CD4-positive, alpha-beta memory T cell (primary cell): Measurements from ENCODE around the gene PCSK4. TPM values are rescaled to one million over a fixed set of nuclear protein-coding genes. Genes with fewer than 3 reads are reported as not detected.
A peak's percentile ranks its signal among the peaks of the same experiment; 100 is the strongest.
"Not testable (repeated sequence)": the region's sequence is repeated elsewhere in the genome, so short reads cannot be mapped to it uniquely, and the experiment has no call there.

ENCODE experiments used
- CTCF ChIA-PET: fragments of 350-600 bp; sonication (Branson Sonifier 250); formaldehyde crosslinking; loops from one replicate; lab custom pipeline; 2021; ENCODE audit warnings: inconsistent platforms; ENCODE audit not compliant: partially characterized antibody; lab: Charles Lee
- POLR2A ChIA-PET: fragments of 350-600 bp; sonication (Branson Sonifier 250); formaldehyde crosslinking; loops from one replicate; lab custom pipeline; 2021; ENCODE audit not compliant: partially characterized antibody; lab: Charles Lee
- DNase-seq, 5 donors: peaks; one replicate each; pipeline versions ENCODE4 v3.0.0 to v3.0.0-alpha.2; 2020 to 2022; ENCODE audit warnings: mixed read lengths in 1 of 5
- H3K27ac ChIP-seq: one replicate; pipeline ENCODE4 v1.7.0; 2013; ENCODE audit warnings: low read depth, low read length
- H3K27me3 ChIP-seq: 2 replicates; pipeline ENCODE4 v1.7.0; 2013; ENCODE audit warnings: mild to moderate bottlenecking, low read length, moderate library complexity; ENCODE audit not compliant: insufficient read depth
- H3K36me3 ChIP-seq: 2 replicates; pipeline ENCODE4 v1.7.0; 2013; ENCODE audit warnings: mild to moderate bottlenecking, low read length, moderate library complexity; ENCODE audit not compliant: insufficient read depth
- H3K4me1 ChIP-seq: 2 replicates; pipeline ENCODE4 v1.7.0; 2013; ENCODE audit warnings: mild to moderate bottlenecking, low read length, moderate library complexity; ENCODE audit not compliant: insufficient read depth
- H3K4me3 ChIP-seq, 2 donors: one replicate each; pipeline ENCODE4 v1.7.0; 2013; ENCODE audit warnings: low read length in 2 of 2, mild to moderate bottlenecking in 1 of 2
- H3K9me3 ChIP-seq, 2 donors: one replicate each; pipeline ENCODE4 v1.7.0; 2013; ENCODE audit warnings: low read length in 2 of 2, control low read depth in 1 of 2; ENCODE audit not compliant: control insufficient read depth in 1 of 2
- H3K27ac Mint-ChIP-seq, 7 donors: one replicate each; pipeline ENCODE4 v1.8.0; 2020 to 2021; ENCODE audit warnings: mixed read lengths in 7 of 7, mild to moderate bottlenecking in 6 of 7, inconsistent platforms in 3 of 7, moderate library complexity in 3 of 7
- H3K27me3 Mint-ChIP-seq, 2 donors: one replicate each; pipeline ENCODE4 v1.8.0; 2020 to 2021; ENCODE audit warnings: mixed read lengths in 2 of 2
- H3K36me3 Mint-ChIP-seq, 2 donors: one replicate each; pipeline ENCODE4 v1.8.0; 2020 to 2021; ENCODE audit warnings: mixed read lengths in 2 of 2, inconsistent platforms in 1 of 2, mild to moderate bottlenecking in 1 of 2
- H3K4me1 Mint-ChIP-seq, 4 donors: one replicate each; pipeline ENCODE4 v1.8.0; 2020 to 2021; ENCODE audit warnings: mixed read lengths in 4 of 4, mild to moderate bottlenecking in 1 of 4
- H3K4me3 Mint-ChIP-seq, 8 donors: one replicate each; pipeline ENCODE4 v1.8.0; 2020 to 2021; ENCODE audit warnings: mixed read lengths in 8 of 8, mild to moderate bottlenecking in 7 of 8, moderate library complexity in 6 of 8, inconsistent platforms in 3 of 8
- H3K9me3 Mint-ChIP-seq, 8 donors: one replicate each; pipeline ENCODE4 v1.8.0; 2020 to 2021; ENCODE audit warnings: mixed read lengths in 8 of 8, mild to moderate bottlenecking in 5 of 8, inconsistent platforms in 3 of 8, moderate library complexity in 1 of 8
- intact Hi-C: fragments of 100-400 bp; cut with micrococcal nuclease; formaldehyde crosslinking; loops from one replicate; pipeline ENCODE4 v1.15.1; 2023
- polyA plus RNA-seq, 2 donors: library from polyadenylated mRNA; unstranded; fragments of 300-500 nt; fragmentation: Illumina TruSeq; gene quantifications; one replicate each; pipeline ENCODE4 v1.2.3, GENCODE V29; 2021
- total RNA-seq, 2 experiments: library from RNA; stranded (reverse); gene quantifications; one replicate each; pipeline ENCODE4 v1.2.3, GENCODE V29; 2021

PCSK4 gene
- total and polyA plus RNA-seq, 4 experiments from 2014 or later = 3.1 to 3.7 TPM; not detected in 2

GRCh38 chr19:1522061-1522460, 31.9 kb upstream of the PCSK4 start:
- POLR2A ChIA-PET = no interaction called here
- Mint-ChIP-seq H3K4me3 (peak overlapping the region in 1 of 8 donors; percentile 31), H3K27me3 (peaks cover 19 to 23% of the 10 kb centered on the region in 2 donors), H3K36me3 (no peaks in the 10 kb centered on the region), H3K4me1 (peaks cover 0 to 9% (median 6%) of the 10 kb centered on the region in 4 donors), H3K27ac (no peak overlapping the region), H3K9me3 (peaks cover 0 to 3% (median 0%) of the 10 kb centered on the region in 8 donors)
- no peaks in the 10 kb centered on the region for H3K36me3 ChIP-seq
- CTCF ChIA-PET = no interaction called here
- no peak overlapping the region for H3K4me3 ChIP-seq
- peaks cover 10% of the 10 kb centered on the region for H3K27me3 ChIP-seq
- H3K27ac ChIP-seq = no peak overlapping the region
- intact Hi-C loops = no loop called here
- no peaks in the 10 kb centered on the region for H3K9me3 ChIP-seq
- DNase-seq = no peak
- H3K4me1 ChIP-seq = no peaks in the 10 kb centered on the region

GRCh38 chr19:1521636-1522035, 31.5 kb upstream of the PCSK4 start:
- H3K36me3 ChIP-seq = no peaks in the 10 kb centered on the region
- ChIA-PET POLR2A (no interaction called here), CTCF (no interaction called here)
- no peaks in the 10 kb centered on the region for H3K36me3 Mint-ChIP-seq
- no peak overlapping the region for H3K27ac ChIP-seq
- intact Hi-C loops = no loop called here
- H3K4me1 ChIP-seq = no peaks in the 10 kb centered on the region
- peaks cover 0 to 9% (median 6%) of the 10 kb centered on the region in 4 donors for H3K4me1 Mint-ChIP-seq
- no peak overlapping the region for H3K4me3 Mint-ChIP-seq
- no peak overlapping the region for H3K27ac Mint-ChIP-seq
- H3K27me3 Mint-ChIP-seq = peaks cover 18 to 22% of the 10 kb centered on the region in 2 donors
- no peak for DNase-seq
- no peaks in the 10 kb centered on the region for H3K9me3 ChIP-seq
- no peak overlapping the region for H3K4me3 ChIP-seq
- peaks cover 10% of the 10 kb centered on the region for H3K27me3 ChIP-seq
- peaks cover 0 to 3% (median 0%) of the 10 kb centered on the region in 8 donors for H3K9me3 Mint-ChIP-seq

GRCh38 chr19:1520203-1520780, 30.1 kb upstream of the PCSK4 start:
- no peak for DNase-seq
- Histone ChIP-seq H3K4me3 (no peak overlapping the region), H3K4me1 (no peaks in the 10 kb centered on the region), H3K27ac (no peak overlapping the region), H3K27me3 (peaks cover 10% of the 10 kb centered on the region), H3K9me3 (no peaks in the 10 kb centered on the region), H3K36me3 (no peaks in the 10 kb centered on the region)
- Mint-ChIP-seq H3K27ac (no peak overlapping the region), H3K4me1 (peaks cover 0 to 9% (median 6%) of the 10 kb centered on the region in 4 donors), H3K4me3 (no peak overlapping the region), H3K9me3 (peaks cover 0 to 3% (median 0%) of the 10 kb centered on the region in 8 donors), H3K27me3 (peaks cover 12 to 15% of the 10 kb centered on the region in 2 donors), H3K36me3 (no peaks in the 10 kb centered on the region)
- intact Hi-C loops = no loop called here
- POLR2A ChIA-PET = no interaction called here
- CTCF ChIA-PET = no interaction called here

GRCh38 chr19:1519802-1520201, 29.7 kb upstream of the PCSK4 start:
- H3K4me1 ChIP-seq, H3K27ac ChIP-seq, H3K36me3 ChIP-seq, H3K9me3 ChIP-seq, H3K4me3 Mint-ChIP-seq, H3K27me3 ChIP-seq, H3K4me1 Mint-ChIP-seq, CTCF ChIA-PET, DNase-seq, H3K27ac Mint-ChIP-seq, H3K9me3 Mint-ChIP-seq, POLR2A ChIA-PET, H3K36me3 Mint-ChIP-seq, intact Hi-C loops, H3K4me3 ChIP-seq: not testable (repeated sequence)
- H3K27me3 Mint-ChIP-seq = peaks cover 10 to 13% of the 10 kb centered on the region in 2 donors

- Mint-ChIP-seq H3K4me3 (no peak overlapping the region), H3K4me1 (no peaks in the 10 kb centered on the region), H3K9me3 (no peaks in the 10 kb centered on the region), H3K27ac (no peak overlapping the region), H3K36me3 (no peaks in the 10 kb centered on the region), H3K27me3 (peaks cover 4 to 8% of the 10 kb centered on the region in 2 donors)
- no peak overlapping the region for H3K4me3 ChIP-seq
- H3K36me3 ChIP-seq = no peaks in the 10 kb centered on the region
- intact Hi-C loops = no loop called here
- POLR2A ChIA-PET = no interaction called here
- H3K4me1 ChIP-seq = no peaks in the 10 kb centered on the region
- no peaks in the 10 kb centered on the region for H3K9me3 ChIP-seq
- H3K27me3 ChIP-seq = no peaks in the 10 kb centered on the region
- H3K27ac ChIP-seq = no peak overlapping the region
- no peak for DNase-seq
- CTCF ChIA-PET = no interaction called here
Observed at GRCh38 chr19:1518471-1518870, 28.3 kb upstream of the PCSK4 start.

GRCh38 chr19:1516395-1516753, 26.2 kb upstream of the PCSK4 start:
- peaks cover 0 to 6% of the 10 kb centered on the region in 2 donors for H3K27me3 Mint-ChIP-seq
- no peak overlapping the region for H3K4me3 ChIP-seq
- ChIA-PET POLR2A (no interaction called here), CTCF (no interaction called here)
- H3K36me3 Mint-ChIP-seq = no peaks in the 10 kb centered on the region
- H3K9me3 Mint-ChIP-seq = no peaks in the 10 kb centered on the region
- intact Hi-C loops = no loop called here
- no peaks in the 10 kb centered on the region for H3K36me3 ChIP-seq
- H3K27me3 ChIP-seq = no peaks in the 10 kb centered on the region
- peaks cover 0 to 7% (median 1%) of the 10 kb centered on the region in 4 donors for H3K4me1 Mint-ChIP-seq
- no peak overlapping the region for H3K27ac Mint-ChIP-seq
- H3K9me3 ChIP-seq = no peaks in the 10 kb centered on the region
- peaks cover 13% of the 10 kb centered on the region for H3K4me1 ChIP-seq
- H3K4me3 Mint-ChIP-seq = no peak overlapping the region
- H3K27ac ChIP-seq = no peak overlapping the region
- no peak for DNase-seq

- Mint-ChIP-seq H3K27me3 (peaks cover 0 to 8% of the 10 kb centered on the region in 2 donors), H3K27ac (no peak overlapping the region), H3K9me3 (no peaks in the 10 kb centered on the region), H3K4me3 (no peak overlapping the region), H3K36me3 (no peaks in the 10 kb centered on the region), H3K4me1 (peaks cover 0 to 12% (median 5%) of the 10 kb centered on the region in 4 donors)
- Histone ChIP-seq H3K4me3 (no peak overlapping the region), H3K9me3 (no peaks in the 10 kb centered on the region), H3K36me3 (no peaks in the 10 kb centered on the region), H3K27me3 (no peaks in the 10 kb centered on the region), H3K4me1 (peaks cover 13% of the 10 kb centered on the region), H3K27ac (no peak overlapping the region)
- intact Hi-C loops = loop anchor here (1.0 to 2.0 kb wide), 2 partner anchors 44 to 236 kb away; no protein-coding TSS in a partner anchor
- CTCF ChIA-PET = interaction anchor here (1.1 to 1.2 kb wide), 2 partner anchors 72 to 236 kb away, joined by 3 read pairs; no protein-coding TSS in a partner anchor
- no peak for DNase-seq
- POLR2A ChIA-PET = interaction anchor here (1.4 kb wide), 1 partner anchor 239 kb away, joined by 4 read pairs; the partner anchor contains the start of gene FAM174C
Observed at GRCh38 chr19:1514986-1515721, 25.0 kb upstream of the PCSK4 start.
